ENCODE data around the gene TCERG1.

TCERG1 gene

GRCh38 chr5:146457431-146457830, 10.3 kb downstream of the TCERG1 start:
- DNase-seq (ENCODE audit: low spot score), result no peak

- DNase-seq (ENCODE audit: low spot score), result no peak
Measured at GRCh38 chr5:146458894-146459293, 11.8 kb downstream of the TCERG1 start.

- no peak for DNase-seq (ENCODE audit: low spot score)
Measured at GRCh38 chr5:146461319-146461718, 14.2 kb downstream of the TCERG1 start.

GRCh38 chr5:146463446-146463845, 16.3 kb downstream of the TCERG1 start:
- no peak for DNase-seq (ENCODE audit: low spot score)

GRCh38 chr5:146466521-146467349, 19.6 kb downstream of the TCERG1 start:
- no peak for DNase-seq (ENCODE audit: low spot score)

- DNase-seq (ENCODE audit: low spot score), result no peak
Measured at GRCh38 chr5:146467760-146468159, 20.6 kb downstream of the TCERG1 start.

GRCh38 chr5:146474065-146474464, 26.9 kb downstream of the TCERG1 start:
- no peak for DNase-seq (ENCODE audit: low spot score)

- DNase-seq (ENCODE audit: low spot score), result no peak
Measured at GRCh38 chr5:146475190-146475780, 28.2 kb downstream of the TCERG1 start.

- no peak for DNase-seq (ENCODE audit: low spot score)
Measured at GRCh38 chr5:146475906-146476305, 28.8 kb downstream of the TCERG1 start.

GRCh38 chr5:146482775-146483174, 35.6 kb downstream of the TCERG1 start:
- no peak for DNase-seq (ENCODE audit: low spot score)

- no peak for DNase-seq (ENCODE audit: low spot score)
Measured at GRCh38 chr5:146484714-146485391, 37.7 kb downstream of the TCERG1 start.

- DNase-seq (ENCODE audit: low spot score), result no peak
Measured at GRCh38 chr5:146490089-146490843, 43.1 kb downstream of the TCERG1 start.

GRCh38 chr5:146494656-146495055, 47.5 kb downstream of the TCERG1 start:
- no peak for DNase-seq (ENCODE audit: low spot score)

- DNase-seq (ENCODE audit: low spot score), result no peak
Measured at GRCh38 chr5:146499680-146500079, 52.5 kb downstream of the TCERG1 start.

- DNase-seq (ENCODE audit: low spot score), result no peak
Measured at GRCh38 chr5:146507428-146507827, 60.3 kb downstream of the TCERG1 start.

GRCh38 chr5:146510559-146511125, 63.5 kb downstream of the TCERG1 start:
- no peak for DNase-seq (ENCODE audit: low spot score)

GRCh38 chr5:146513462-146513861, 66.3 kb downstream of the TCERG1 start:
- no peak for DNase-seq (ENCODE audit: low spot score)

GRCh38 chr5:146514575-146514974, 67.4 kb downstream of the TCERG1 start:
- DNase-seq (ENCODE audit: low spot score), result no peak

GRCh38 chr5:146515473-146516150, 68.5 kb downstream of the TCERG1 start:
- DNase-seq (ENCODE audit: low spot score), result no peak

GRCh38 chr5:146516151-146516475, 69.0 kb downstream of the TCERG1 start, which contains the start of gene GPR151:
Gene GPR151 (minus strand): TSS chr5:146516190. CDS start chr5:146516113, 77 bp downstream.
- no peak for DNase-seq (ENCODE audit: low spot score)

GRCh38 chr5:146519554-146519953, 72.4 kb downstream of the TCERG1 start:
- no peak for DNase-seq (ENCODE audit: low spot score)
